H1 (cell line): ENCODE data around the gene OTOF. TPM values are rescaled to one million over a fixed set of nuclear protein-coding genes. Genes with fewer than 3 reads are reported as not detected.

Experiments used
- CTCF ChIA-PET: fragments of 300-600 bp; sonication (Branson Sonifier 250); formaldehyde crosslinking; loops from one replicate; lab custom pipeline; 2021; ENCODE audit not compliant: partially characterized antibody; lab: Charles Lee
- POLR2A ChIA-PET: fragments of 300-600 bp; sonication (Branson Sonifier 250); formaldehyde crosslinking; loops from one replicate; lab custom pipeline; 2021; ENCODE audit warnings: inconsistent platforms; ENCODE audit not compliant: partially characterized antibody; lab: Charles Lee
- DNase-seq, 2 experiments: peaks; one replicate each; pipeline versions ENCODE4 v3.0.0 to v3.0.0-alpha.2; 2010 to 2022; ENCODE audit warnings: low spot score in 2 of 2, low read depth in 1 of 2, mixed read lengths in 1 of 2
- FAIRE-seq: peaks from 2 replicates; lab custom pipeline; 2011; peaks lifted over from hg19 to GRCh38; lab: Jason Lieb, UNC
- H2AFZ ChIP-seq: 2 replicates; pipeline ENCODE4 v1.8.1; 2012; ENCODE audit warnings: low read length, inconsistent platforms
- H2AK5ac ChIP-seq: 2 replicates; pipeline ENCODE4 v1.6.1; 2013; ENCODE audit warnings: low read depth, low read length
- H2BK120ac ChIP-seq: replicated peaks from 2 replicates; pipeline ENCODE3; 2013; ENCODE audit warnings: low read depth, low read length, inconsistent platforms
- H2BK12ac ChIP-seq: 2 replicates; pipeline ENCODE4 v1.6.1; 2013; ENCODE audit warnings: low read depth, low read length
- H2BK15ac ChIP-seq: 2 replicates; pipeline ENCODE4 v1.6.1; 2013; ENCODE audit warnings: low read length
- H2BK20ac ChIP-seq: 2 replicates; pipeline ENCODE4 v1.6.1; 2013; ENCODE audit warnings: low read length
- H2BK5ac ChIP-seq: 2 replicates; pipeline ENCODE4 v1.6.1; 2013; ENCODE audit warnings: low read depth, low read length
- H3K14ac ChIP-seq: 2 replicates; pipeline ENCODE4 v1.6.1; 2013; ENCODE audit warnings: inconsistent platforms; ENCODE audit not compliant: insufficient read length
- H3K18ac ChIP-seq: 2 replicates; pipeline ENCODE4 v1.6.1; 2013; ENCODE audit warnings: low read length; ENCODE audit errors: extremely low read depth
- H3K23ac ChIP-seq: 2 replicates; pipeline ENCODE4 v1.6.1; 2013; ENCODE audit warnings: inconsistent platforms; ENCODE audit not compliant: insufficient read length
- H3K23me2 ChIP-seq: 2 replicates; pipeline ENCODE4 v1.6.1; 2013; ENCODE audit warnings: low read depth, low read length
- H3K27ac ChIP-seq: 2 replicates; pipeline ENCODE4 v1.6.1; 2011; ENCODE audit warnings: low read depth, low read length, inconsistent platforms
- H3K27me3 ChIP-seq, 4 experiments: replicated peaks in 1 of 4; 1 replicate in 1 of 4; 2 replicates in 3 of 4; pipeline versions ENCODE4 v1.6.1 to v1.8.1; 2011 to 2013; ENCODE audit warnings: low read length in 3 of 4, mild to moderate bottlenecking in 3 of 4, inconsistent platforms in 2 of 4, mixed read lengths in 2 of 4, moderate library complexity in 1 of 4; ENCODE audit not compliant: control insufficient read depth in 3 of 4, insufficient read depth in 3 of 4; ENCODE audit errors: extremely low read depth in 1 of 4
- H3K36me3 ChIP-seq, 4 experiments: 2 replicates each; pipeline versions ENCODE4 v1.6.1 to v1.8.1; 2011 to 2013; ENCODE audit warnings: mild to moderate bottlenecking in 4 of 4, low read length in 3 of 4, moderate library complexity in 2 of 4, control low read depth in 1 of 4, inconsistent platforms in 1 of 4; ENCODE audit not compliant: insufficient read depth in 4 of 4, control insufficient read depth in 2 of 4
- H3K4ac ChIP-seq: replicated peaks from 2 replicates; pipeline ENCODE3; 2013; ENCODE audit warnings: low read length, low read depth, mixed read lengths, inconsistent platforms; ENCODE audit not compliant: insufficient read length
- H3K4me1 ChIP-seq, 4 experiments: replicated peaks in 1 of 4; 1 replicate in 1 of 4; 2 replicates in 3 of 4; pipeline versions ENCODE4 v1.6.1 to v1.8.1; 2011 to 2013; ENCODE audit warnings: low read length in 3 of 4, inconsistent platforms in 2 of 4, mixed read lengths in 1 of 4; ENCODE audit not compliant: insufficient read depth in 4 of 4, control insufficient read depth in 3 of 4
- H3K4me2 ChIP-seq, 2 experiments: 2 replicates each; pipeline versions ENCODE4 v1.6.1 to v1.8.1; 2011 to 2013; ENCODE audit warnings: low read depth in 2 of 2, low read length in 2 of 2, control low read depth in 1 of 2, inconsistent platforms in 1 of 2, mild to moderate bottlenecking in 1 of 2; ENCODE audit not compliant: insufficient read depth in 1 of 2
- H3K4me3 ChIP-seq, 4 experiments: fragments of 200-600, 300-600 bp in 1 of 4; sonication (generic), shearing (Covaris generic), sonication (Bioruptor Twin) in 1 of 4; 2 replicates each; pipeline versions ENCODE4 v1.5.1 to v1.8.1; 2011 to 2016; ENCODE audit warnings: low read length in 4 of 4, low read depth in 3 of 4, control low read depth in 2 of 4, inconsistent platforms in 2 of 4, mild to moderate bottlenecking in 2 of 4, mixed read lengths in 1 of 4, moderate library complexity in 1 of 4; ENCODE audit not compliant: insufficient read depth in 2 of 4; ENCODE audit errors: extremely low read depth in 1 of 4
- H3K56ac ChIP-seq: replicated peaks from 2 replicates; pipeline ENCODE3; 2013; ENCODE audit warnings: low read depth, mild to moderate bottlenecking, mixed read lengths, low read length, inconsistent platforms; ENCODE audit not compliant: insufficient read length
- H3K79me1 ChIP-seq: 2 replicates; pipeline ENCODE4 v1.6.1; 2013; ENCODE audit warnings: low read depth, low read length, control low read depth
- H3K79me2 ChIP-seq, 2 experiments: 2 replicates each; pipeline versions ENCODE4 v1.6.1 to v1.8.1; 2012 to 2013; ENCODE audit warnings: low read length in 2 of 2, mild to moderate bottlenecking in 2 of 2, inconsistent platforms in 1 of 2; ENCODE audit not compliant: insufficient read depth in 2 of 2, control insufficient read depth in 1 of 2
- H3K9ac ChIP-seq, 4 experiments: replicated peaks in 1 of 4; 1 replicate in 1 of 4; 2 replicates in 3 of 4; pipeline versions ENCODE4 v1.6.1 to v1.8.1; 2011 to 2013; ENCODE audit warnings: low read depth in 3 of 4, low read length in 3 of 4, control low read depth in 2 of 4, mild to moderate bottlenecking in 2 of 4, moderate library complexity in 2 of 4, inconsistent platforms in 1 of 4; ENCODE audit errors: extremely low read depth in 1 of 4
- H3K9me3 ChIP-seq, 2 experiments: 2 replicates each; pipeline versions ENCODE4 v1.6.1 to v1.8.1; 2012 to 2013; ENCODE audit warnings: mild to moderate bottlenecking in 2 of 2, moderate library complexity in 2 of 2, control low read depth in 1 of 2, inconsistent platforms in 1 of 2, low read depth in 1 of 2, low read length in 1 of 2, mixed read lengths in 1 of 2; ENCODE audit not compliant: insufficient read depth in 2 of 2
- H4K20me1 ChIP-seq, 2 experiments: replicated peaks in 1 of 2; 2 replicates each; pipeline versions ENCODE3 to v1.8.1; 2011 to 2013; ENCODE audit warnings: inconsistent platforms in 2 of 2, low read length in 2 of 2, mild to moderate bottlenecking in 1 of 2; ENCODE audit not compliant: insufficient read depth in 2 of 2, control insufficient read depth in 1 of 2
- H4K5ac ChIP-seq: 2 replicates; pipeline ENCODE4 v1.6.1; 2013; ENCODE audit warnings: low read length, low read depth, mixed read lengths, inconsistent platforms; ENCODE audit not compliant: insufficient read length
- H4K8ac ChIP-seq: 2 replicates; pipeline ENCODE4 v1.8.0; 2013; ENCODE audit warnings: mild to moderate bottlenecking, moderate library complexity, low read length, inconsistent platforms; ENCODE audit not compliant: insufficient read depth; ENCODE audit errors: extremely low read depth
- H4K91ac ChIP-seq: replicated peaks from 2 replicates; pipeline ENCODE3; 2013; ENCODE audit warnings: low read length, mixed read lengths, inconsistent platforms; ENCODE audit not compliant: insufficient read length
- CEBPB ChIP-seq: IDR thresholded peaks from 2 replicates; pipeline ENCODE4 v1.6.1; 2012; ENCODE audit warnings: low read depth, low read length
- HDAC6 ChIP-seq: IDR thresholded peaks from one replicate; pipeline ENCODE4 v1.7.1; 2012; ENCODE audit warnings: low read depth, mild to moderate bottlenecking, inconsistent platforms, low read length, moderate library complexity
- KDM4A ChIP-seq: IDR thresholded peaks from one replicate; pipeline ENCODE4 v1.7.1; 2012; ENCODE audit warnings: low read depth, mild to moderate bottlenecking, moderate library complexity, low read length, inconsistent platforms; ENCODE audit not compliant: severe bottlenecking
- SIRT6 ChIP-seq: IDR thresholded peaks from one replicate; pipeline ENCODE4 v1.7.1; 2012; ENCODE audit warnings: low read length, inconsistent platforms
- SP2 ChIP-seq: IDR thresholded peaks from 2 replicates; pipeline ENCODE4 v1.6.1; 2012; ENCODE audit warnings: mild to moderate bottlenecking, low read length, inconsistent platforms
- WGBS, 2 experiments: shearing (Covaris generic) in 1 of 2; methylation state at CpG; one replicate each; pipeline versions ENCODE4 v1.1.6 to v1.1.7; 2013 to 2015; ENCODE audit warnings: low lambda C conversion rate in 2 of 2, mixed read lengths in 2 of 2, inconsistent platforms in 1 of 2, low coverage in 1 of 2, missing lambda C conversion rate in 1 of 2; ENCODE audit not compliant: insufficient replicate concordance in 2 of 2, insufficient coverage in 1 of 2, insufficient read length in 1 of 2; ENCODE audit errors: extremely low coverage in 1 of 2, missing lambda C conversion rate in 1 of 2; 5-methylcytosine and 5-hydroxymethylcytosine counted together
- polyA plus RNA-seq, 7 experiments: library from polyadenylated mRNA; depleted of rRNA in 3 of 7; stranded (reverse) in 5 of 7; unstranded in 2 of 7; fragments of >200 nt in 5 of 7; fragments of 200-250 nt in 2 of 7; gene quantifications; 1 replicate in 5 of 7; 2 replicates in 1 of 7; 4 replicates in 1 of 7; pipeline versions ENCODE4 v1.2.1 to v1.2.3, GENCODE V29; 2011 to 2013; ENCODE audit warnings: missing spikeins in 2 of 7, mixed read lengths in 2 of 7
- total RNA-seq: library from RNA; stranded (reverse); fragmentation: NEBNext Ultra II Directional; extraction: Animal tissue kit (Norgen Biotek cat#: 25700); gene quantifications from 2 replicates; pipeline ENCODE4 v1.2.1, GENCODE V29; 2021

OTOF gene
- total and polyA plus RNA-seq, 2 of the 8 experiments (the other 6 are each of a cell fraction or from before 2014, with no cell fraction given): 0.06 TPM; not detected in 1

DNA sequence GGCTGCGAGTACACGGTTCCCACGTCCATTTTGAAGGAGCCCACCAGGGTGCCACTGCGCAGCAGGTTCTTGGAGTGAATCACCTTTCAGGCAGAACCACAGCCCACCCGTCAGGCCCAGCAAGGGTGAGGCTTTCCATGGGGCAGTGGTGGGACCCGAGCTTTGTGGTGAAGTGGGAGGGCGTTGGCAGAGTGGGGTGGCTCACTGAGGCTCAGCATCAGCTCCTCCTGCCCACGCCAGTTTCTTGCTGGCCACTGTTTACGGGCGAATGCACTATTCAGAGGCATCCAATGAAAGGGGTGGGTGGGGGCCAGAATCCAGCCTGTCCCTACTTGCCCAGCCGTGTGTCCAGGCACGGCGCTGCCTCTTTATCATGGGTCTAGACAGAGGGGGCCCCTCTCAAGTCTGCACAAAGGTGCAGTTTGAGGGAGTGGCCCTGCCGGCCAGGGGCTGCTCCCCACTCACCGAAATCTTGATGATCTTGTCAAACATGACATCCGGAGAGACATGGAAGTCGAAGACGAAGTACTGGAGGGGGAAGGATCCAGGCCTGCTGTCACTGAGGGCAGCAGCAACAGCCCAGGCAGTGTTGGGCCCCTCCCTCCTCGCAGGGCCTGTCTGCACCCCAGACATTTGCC is 11.4 kb upstream of the OTOF start:
- CTCF ChIA-PET: interaction anchor here (1.6 to 2.3 kb wide), 2 partner anchors 14 to 15 kb away, joined by 4 to 11 read pairs; no protein-coding TSS in a partner anchor
- Histone ChIP-seq H3K18ac (no peak overlapping the region), H3K27ac (no peak overlapping the region), H4K20me1 (no peaks in the 10 kb centered on the region), H2BK15ac (no peak overlapping the region)
- no peak for TF ChIP-seq KDM4A
- no peak for TF ChIP-seq CEBPB
- no peak for TF ChIP-seq SIRT6
- no peak for TF ChIP-seq SP2
- no peak for TF ChIP-seq HDAC6
- TF ChIP-seq, all 59 proteins: peak for 0
- 92% methylated on average over 19 of the region's 19 CpGs; no CpG with 5 or more reads in 1 of the 2 experiments for WGBS, 2 experiments
- H3K9me3 ChIP-seq: no peaks in the 10 kb centered on the region
- H3K36me3 ChIP-seq: no peaks in the 10 kb centered on the region
- H3K23ac ChIP-seq: no peak overlapping the region
- H4K8ac ChIP-seq: peak overlapping the region; percentile 45; the same call in 1 of the 2 replicates
- no peak overlapping the region for H2BK5ac ChIP-seq
- no peaks in the 10 kb centered on the region for H3K4me1 ChIP-seq
- H3K9ac ChIP-seq: no peak overlapping the region
- H4K91ac ChIP-seq: no peak overlapping the region
- H2BK120ac ChIP-seq: no peak overlapping the region
- no peaks in the 10 kb centered on the region; the same call in 1 of the 2 replicates for H3K23me2 ChIP-seq
- DNase-seq: no peak
- no peak overlapping the region for H3K4me2 ChIP-seq
- no peak overlapping the region for H2AFZ ChIP-seq
- H2BK20ac ChIP-seq: no peak overlapping the region
- H2BK12ac ChIP-seq: no peak overlapping the region
- no peaks in the 10 kb centered on the region for H3K79me2 ChIP-seq
- no peak overlapping the region for H4K5ac ChIP-seq
- no peak overlapping the region for H2AK5ac ChIP-seq
- POLR2A ChIA-PET: no interaction called here
- H3K4ac ChIP-seq: no peak overlapping the region
- no peak overlapping the region for H3K14ac ChIP-seq
- no peaks in the 10 kb centered on the region for H3K79me1 ChIP-seq
- H3K56ac ChIP-seq: no peak overlapping the region
- no peaks in the 10 kb centered on the region for H3K27me3 ChIP-seq
- no peak for FAIRE-seq
- no peak overlapping the region for H3K4me3 ChIP-seq
